Measurements from ENCODE around the gene TMEM107.
"Not testable (repeated sequence)": the region's sequence is repeated elsewhere in the genome, so short reads cannot be mapped to it uniquely, and the experiment has no call there.

TMEM107 gene

GRCh38 chr17:8176197-8176940, at the start of gene TMEM107:
Gene TMEM107, minus strand, starts transcription at chr17:8176380. Its CDS starts 94 bp downstream, at chr17:8176286.
- DNase-seq (ENCODE audit: low read depth) = peak; percentile 77

DNA sequence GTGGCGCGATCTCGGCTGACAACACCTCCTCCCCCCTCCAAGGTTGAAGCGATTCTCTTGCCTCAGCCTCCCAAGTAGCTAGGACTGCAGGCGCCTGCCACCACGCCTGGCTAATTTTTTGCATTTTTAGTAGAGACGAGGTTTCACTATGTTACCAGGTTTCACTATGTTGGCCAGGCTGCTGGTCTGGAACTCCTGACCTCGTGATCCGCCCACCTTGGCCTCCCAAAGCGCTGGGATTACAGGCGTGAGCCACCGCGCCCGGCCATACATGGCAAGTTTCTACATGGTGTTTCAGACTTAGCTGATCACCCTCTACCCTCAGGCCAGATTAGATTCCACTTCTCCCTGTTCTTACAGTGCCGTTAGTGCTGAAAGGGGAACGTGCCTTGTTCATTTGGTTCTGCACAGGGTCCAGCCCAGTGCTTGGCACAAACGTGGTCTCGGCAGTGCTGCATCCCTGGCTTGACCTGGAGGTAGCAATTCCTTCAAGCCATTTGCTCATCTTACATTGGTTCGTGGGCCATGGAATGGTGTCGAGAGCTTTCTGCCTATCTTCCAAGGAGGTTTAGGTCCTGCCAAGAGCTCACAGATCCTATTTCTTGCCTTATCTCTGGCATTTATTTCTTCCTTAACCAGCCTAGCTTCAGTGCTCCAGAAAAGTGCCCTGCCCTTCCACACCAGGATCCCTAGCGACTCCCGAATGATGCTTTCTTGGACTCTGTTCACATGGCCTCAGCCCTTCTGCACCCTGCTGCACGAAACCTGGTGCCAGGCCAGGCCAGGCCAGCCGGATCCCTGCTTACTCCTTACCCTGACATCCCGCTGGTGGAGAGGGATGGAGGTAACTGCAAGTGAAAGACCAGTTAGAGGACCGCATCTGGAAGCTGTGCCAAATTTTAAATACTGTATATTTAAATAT, 49.0 kb upstream of the TMEM107 start:
- no peak for DNase-seq (ENCODE audit: low read depth)

GRCh38 chr17:8223356-8224126, 47.4 kb upstream of the TMEM107 start:
- DNase-seq (ENCODE audit: low read depth) = peak; percentile 37

GRCh38 chr17:8222630-8223355, 46.6 kb upstream of the TMEM107 start:
- DNase-seq (ENCODE audit: low read depth) = peak; percentile 84

DNA sequence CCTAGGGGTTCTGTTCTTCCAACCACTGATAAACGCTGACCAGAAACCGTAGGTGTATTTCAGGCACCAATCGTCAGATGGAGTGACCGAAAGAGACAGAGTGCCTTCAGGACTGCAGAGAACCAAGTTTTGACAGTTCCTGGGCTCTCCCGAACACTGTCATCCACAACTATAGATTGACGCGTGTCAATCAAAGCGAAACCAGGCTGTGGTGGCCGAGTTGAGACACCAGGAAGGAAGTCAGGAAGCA, 46.1 kb upstream of the TMEM107 start:
- DNase-seq (ENCODE audit: low read depth) = no peak

- DNase-seq (ENCODE audit: low read depth) = peak; percentile 75
Observed at GRCh38 chr17:8221663-8222379, 45.6 kb upstream of the TMEM107 start.

DNA sequence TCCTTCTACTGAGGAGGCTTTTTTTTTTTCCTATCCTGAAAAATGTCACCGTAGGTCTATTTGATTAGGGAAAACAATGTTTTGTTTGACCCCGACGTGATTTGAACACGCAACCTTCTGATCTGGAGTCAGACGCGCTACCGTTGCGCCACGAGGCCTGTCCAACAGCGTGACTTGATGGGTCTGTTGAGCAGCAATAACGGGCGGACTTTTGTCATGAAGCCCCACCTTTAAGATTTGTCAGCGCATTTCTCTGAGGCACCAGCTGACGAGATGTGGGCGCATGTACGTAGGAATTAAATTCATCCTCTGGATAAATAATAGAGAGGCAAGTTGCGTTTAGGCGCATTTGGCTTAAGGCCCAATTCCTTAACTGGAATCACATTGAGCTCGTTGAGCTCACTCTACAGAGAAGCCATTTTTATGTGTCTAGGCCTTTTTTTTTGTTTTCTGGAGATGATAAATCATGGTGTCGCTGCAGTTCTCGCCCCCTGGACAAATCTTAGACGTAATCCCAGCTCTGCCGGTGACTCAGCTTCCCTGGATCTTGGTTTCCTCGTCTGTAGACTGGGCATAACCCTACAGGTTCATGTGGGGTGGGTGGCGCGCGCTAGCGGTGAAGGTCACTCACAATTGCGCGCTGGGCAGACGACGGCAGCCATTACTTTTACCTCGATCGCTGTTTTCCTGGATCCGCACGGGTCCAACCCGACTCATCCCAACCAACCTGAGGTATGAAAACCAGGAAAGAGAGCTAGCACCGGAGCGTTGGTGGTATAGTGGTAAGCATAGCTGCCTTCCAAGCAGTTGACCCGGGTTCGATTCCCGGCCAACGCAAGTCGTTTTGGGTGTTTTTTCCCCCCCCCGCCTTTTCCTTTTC, 44.8 kb upstream of the TMEM107 start:
- peak; percentile 80 for DNase-seq (ENCODE audit: low read depth)

DNA sequence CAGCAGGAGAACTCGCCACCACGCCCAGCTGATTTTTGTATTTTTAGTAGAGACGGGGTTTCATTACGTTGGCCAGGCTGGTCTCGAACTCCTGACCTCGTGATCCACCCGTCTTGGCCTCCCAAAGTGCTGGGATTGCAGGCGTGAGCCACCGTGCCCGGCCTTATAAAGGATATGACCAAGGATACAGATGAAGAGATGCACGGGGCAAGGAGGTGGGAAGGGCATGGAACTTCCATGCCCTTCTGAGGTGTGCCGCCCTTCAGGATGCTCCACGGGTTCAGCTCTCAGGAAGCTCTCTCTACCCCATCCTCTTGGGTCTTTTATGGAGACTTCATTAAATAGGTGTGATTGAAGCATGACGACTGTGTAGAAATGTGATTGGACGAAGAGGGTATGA, 37.8 kb upstream of the TMEM107 start:
- DNase-seq (ENCODE audit: low read depth) = not testable (repeated sequence)

GRCh38 chr17:8212312-8213180, 36.4 kb upstream of the TMEM107 start:
- no peak for DNase-seq (ENCODE audit: low read depth)

GRCh38 chr17:8210761-8211458, 34.7 kb upstream of the TMEM107 start:
- DNase-seq (ENCODE audit: low read depth) = no peak

DNA sequence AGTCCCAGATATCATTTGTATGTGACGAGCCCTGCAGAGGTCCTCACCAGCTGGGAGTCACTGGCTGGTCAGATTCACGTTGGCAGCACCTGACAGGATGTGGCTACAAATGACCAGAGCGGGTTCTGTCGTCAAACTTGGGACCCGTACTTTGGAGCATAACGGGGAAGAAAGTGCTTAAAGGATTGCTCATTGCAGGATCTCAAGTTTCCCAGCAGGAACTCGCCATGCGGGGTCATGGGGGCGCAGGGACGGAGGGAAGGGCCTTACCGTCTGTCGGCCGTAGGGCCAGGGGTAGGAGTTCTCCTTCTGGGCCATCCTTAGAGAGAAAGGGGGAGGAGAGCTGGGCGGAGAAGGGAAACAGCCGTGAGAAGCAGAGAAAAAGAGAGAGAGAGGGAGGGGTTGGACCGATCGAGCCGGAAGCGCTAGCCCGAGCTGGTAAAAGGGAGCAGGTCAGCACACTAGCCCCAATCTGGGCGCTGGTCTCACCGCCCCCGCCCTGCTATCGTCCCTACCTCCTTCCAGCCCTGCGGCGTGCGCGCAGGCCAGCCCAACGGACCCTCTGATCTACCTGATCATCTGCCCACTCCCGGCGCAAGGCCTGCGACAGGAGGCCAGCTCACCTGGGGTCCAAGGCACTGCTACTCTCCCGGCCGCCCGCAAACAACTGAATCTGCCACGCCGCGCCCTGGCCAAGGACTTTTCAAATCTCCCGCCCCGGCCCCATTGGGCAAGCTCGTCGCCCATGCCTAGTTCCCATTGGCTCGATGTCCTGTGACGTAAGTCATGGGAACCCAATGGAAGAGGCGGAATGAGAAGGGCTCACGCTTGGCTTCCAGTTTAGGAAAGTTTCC, 34.0 kb upstream of the TMEM107 start, which contains the start of gene AURKB:
AURKB (minus strand) TSS at position 669 of the 854 bp plus-strand sequence; CDS start at position 318, 351 bp downstream.
- peak; percentile 82 for DNase-seq (ENCODE audit: low read depth)

GRCh38 chr17:8206536-8206935, 30.4 kb upstream of the TMEM107 start:
- no peak for DNase-seq (ENCODE audit: low read depth)

GRCh38 chr17:8204761-8205555, 28.8 kb upstream of the TMEM107 start:
- DNase-seq (ENCODE audit: low read depth) = no peak

DNA sequence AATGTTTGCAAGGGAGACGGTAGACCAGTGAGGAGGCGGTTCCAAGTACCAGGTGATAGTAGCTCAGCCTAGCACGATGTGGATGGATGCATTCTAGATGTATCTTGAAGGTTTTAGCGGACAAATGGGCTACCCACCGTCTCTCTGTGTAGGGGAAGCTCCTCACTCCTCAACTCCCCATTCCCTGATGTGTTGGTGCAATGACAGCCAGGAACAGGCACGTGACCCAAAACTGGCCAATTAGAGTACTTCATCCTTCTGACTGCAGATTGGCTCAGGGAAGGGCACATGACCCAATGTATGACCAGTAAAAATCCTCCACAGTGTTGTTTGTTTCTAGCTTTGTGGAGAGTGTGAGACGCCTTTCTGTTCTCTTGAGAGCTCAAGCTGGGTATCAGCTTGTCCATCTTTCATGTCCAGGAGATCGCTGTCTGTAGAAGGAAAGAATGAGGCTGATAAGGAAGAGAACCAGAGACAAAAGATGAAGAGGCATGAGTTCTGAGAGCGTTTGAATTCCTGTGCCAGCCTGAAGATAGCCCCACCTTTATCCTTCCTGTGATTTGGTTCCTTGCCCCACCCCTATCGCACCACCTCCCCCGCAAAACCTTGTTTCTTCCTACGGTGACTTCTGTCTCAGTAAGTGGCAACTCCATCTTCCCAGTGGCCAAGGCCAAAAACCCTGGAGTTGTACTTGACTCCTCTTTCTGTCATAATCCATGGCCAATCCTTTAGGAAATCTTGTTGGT, 16.1 kb upstream of the TMEM107 start:
- peak; percentile 13 for DNase-seq (ENCODE audit: low read depth)

GRCh38 chr17:8190506-8190905, 14.3 kb upstream of the TMEM107 start:
- DNase-seq (ENCODE audit: low read depth) = no peak

Data from stimulated activated CD8-positive, alpha-beta memory T cell treated with anti-CD3 and anti-CD28 coated beads, Interleukin-4, amount 100 ng/mL, for 24 hours (primary cell).